Left lung (tissue), 10 donors: ENCODE measurements around the gene GFY. TPM values are rescaled to one million over a fixed set of nuclear protein-coding genes. Genes with fewer than 3 reads are reported as not detected.

ENCODE experiments used
- ATAC-seq: fragments of 200-7000 bp; cut with Tn5 transposase; one replicate; pipeline ENCODE4 v1.9.1; 2020; ENCODE audit warnings: moderate library complexity
- DNase-seq, 4 donors: peaks; one replicate each; pipeline ENCODE4 v3.0.0-alpha.2; 2013 to 2020
- H3K27ac ChIP-seq, 2 donors: fragments of 200-600 bp; sonication (generic) in 1 of 2; one replicate each; pipeline versions ENCODE4 v1.5.0 to v1.8.0; 2020 to 2021
- H3K27me3 ChIP-seq, 2 donors: fragments of 200-600 bp; sonication (generic) in 1 of 2; one replicate each; pipeline versions ENCODE4 v1.5.0 to v1.8.0; 2020 to 2021
- H3K36me3 ChIP-seq, 2 donors: fragments of 200-600 bp; sonication (generic) in 1 of 2; one replicate each; pipeline versions ENCODE4 v1.5.0 to v1.8.0; 2020 to 2021
- H3K4me1 ChIP-seq, 2 donors: fragments of 200-600 bp; one replicate each; pipeline ENCODE4 v1.8.0; 2021
- H3K4me3 ChIP-seq, 2 donors: fragments of 200-600 bp; sonication (generic) in 1 of 2; one replicate each; pipeline versions ENCODE4 v1.5.0 to v1.8.0; 2020 to 2021; ENCODE audit warnings: mild to moderate bottlenecking in 1 of 2
- H3K9me3 ChIP-seq, 2 donors: fragments of 200-600 bp; sonication (generic) in 1 of 2; one replicate each; pipeline versions ENCODE4 v1.5.0 to v1.8.0; 2020 to 2021
- CTCF ChIP-seq, 2 donors: fragments of 200-600 bp; sonication (generic) in 1 of 2; IDR thresholded peaks; one replicate each; pipeline versions ENCODE4 v1.5.0 to v1.8.0; 2021; ENCODE audit warnings: antibody characterized with exemption in 2 of 2
- intact Hi-C, 2 donors: fragments of 100-400 bp; cut with DNase I; formaldehyde crosslinking; loops; one replicate each; pipeline versions ENCODE4 v1.11.2 to v1.14.2; 2022
- polyA plus RNA-seq, 6 donors: library from polyadenylated mRNA; unstranded; fragments of 120-200 nt; gene quantifications; one replicate each; pipeline ENCODE4 v1.2.1, GENCODE V29; 2013; ENCODE audit not compliant: insufficient read length in 6 of 6
- total RNA-seq, 2 donors: library from RNA; stranded (reverse); fragmentation: NEBNext Ultra II Directional; extraction: Animal tissue kit (Norgen Biotek cat#: 25700); gene quantifications; one replicate each; pipeline ENCODE4 v1.2.1, GENCODE V29; 2021
- donor health status: DM: no; HTN: yes; CAD: no.
- donor health status: DM: no; HTN: no; CAD: no.

Gene GFY
- total and polyA plus RNA-seq, 8 donors, result not detected

GRCh38 chr19:49431330-49431749, 6.2 kb downstream of the GFY start:
- no peaks in the 10 kb centered on the region for H3K36me3 ChIP-seq
- ATAC-seq (no peak), DNase-seq (no peak)
- H3K27me3 ChIP-seq, result peaks cover 81 to 100% of the 10 kb centered on the region in 2 donors
- TF ChIP-seq CTCF (IDR thresholded peaks at IDR 0.05), result no peak
- intact Hi-C loops, result no loop called here
- no peaks in the 10 kb centered on the region for H3K9me3 ChIP-seq
- peaks cover 0 to 12% of the 10 kb centered on the region in 2 donors for H3K4me1 ChIP-seq
- H3K4me3 ChIP-seq, result no peak overlapping the region
- no peak overlapping the region for H3K27ac ChIP-seq

GRCh38 chr19:49432141-49433073, 7.2 kb downstream of the GFY start:
- no peak overlapping the region for H3K4me3 ChIP-seq
- H3K27ac ChIP-seq, result no peak overlapping the region
- no peak for TF ChIP-seq CTCF (IDR thresholded peaks at IDR 0.05)
- no peaks in the 10 kb centered on the region for H3K9me3 ChIP-seq
- H3K4me1 ChIP-seq, result peaks cover 0 to 16% of the 10 kb centered on the region in 2 donors
- DNase-seq (peak in 1 of 4 donors; percentile 37), ATAC-seq (peak; percentile 78)
- H3K36me3 ChIP-seq, result no peaks in the 10 kb centered on the region
- intact Hi-C loops, result no loop called here
- peaks cover 81 to 100% of the 10 kb centered on the region in 2 donors for H3K27me3 ChIP-seq

DNA sequence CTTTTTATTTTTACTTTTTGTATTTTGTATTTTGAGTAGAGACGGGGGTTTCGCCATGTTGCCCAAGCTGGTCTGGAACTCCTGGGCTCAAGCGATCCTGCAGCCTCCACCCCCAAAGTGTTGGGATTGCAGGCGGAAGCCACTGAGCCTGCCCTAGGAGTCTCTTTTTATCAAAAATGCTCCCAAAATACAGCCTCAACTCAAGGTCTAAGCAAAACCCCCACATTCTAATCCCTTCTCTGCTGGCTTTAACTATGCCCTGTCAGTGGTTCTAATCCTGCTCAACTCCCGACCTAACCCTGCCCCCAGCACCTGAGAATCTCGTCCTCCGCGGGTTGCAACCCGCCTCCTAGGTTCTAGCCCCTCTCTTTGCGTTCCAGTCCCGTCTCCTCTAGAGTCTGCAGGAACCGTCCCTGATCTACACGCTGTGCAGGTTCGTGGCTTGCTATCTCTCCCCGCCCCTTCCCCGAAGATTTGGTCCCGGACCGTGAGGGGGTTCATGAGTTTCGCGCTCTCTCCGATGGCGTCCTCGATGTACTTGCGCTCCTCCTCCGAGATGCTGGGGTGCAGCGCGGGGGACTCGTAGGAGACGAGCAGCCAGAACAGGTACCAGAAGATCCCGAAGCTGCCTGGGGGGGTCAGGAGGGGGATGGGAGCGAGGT, 8.2 kb downstream of the GFY start:
- Histone ChIP-seq H3K4me3 (no peak overlapping the region), H3K27me3 (peaks cover 77 to 100% of the 10 kb centered on the region in 2 donors), H3K27ac (no peak overlapping the region), H3K4me1 (peaks cover 0 to 8% of the 10 kb centered on the region in 2 donors), H3K9me3 (no peaks in the 10 kb centered on the region), H3K36me3 (no peaks in the 10 kb centered on the region)
- DNase-seq (peak in 1 of 4 donors; percentile 47), ATAC-seq (no peak)
- TF ChIP-seq CTCF (IDR thresholded peaks at IDR 0.05), result no peak
- intact Hi-C loops, result no loop called here

DNA sequence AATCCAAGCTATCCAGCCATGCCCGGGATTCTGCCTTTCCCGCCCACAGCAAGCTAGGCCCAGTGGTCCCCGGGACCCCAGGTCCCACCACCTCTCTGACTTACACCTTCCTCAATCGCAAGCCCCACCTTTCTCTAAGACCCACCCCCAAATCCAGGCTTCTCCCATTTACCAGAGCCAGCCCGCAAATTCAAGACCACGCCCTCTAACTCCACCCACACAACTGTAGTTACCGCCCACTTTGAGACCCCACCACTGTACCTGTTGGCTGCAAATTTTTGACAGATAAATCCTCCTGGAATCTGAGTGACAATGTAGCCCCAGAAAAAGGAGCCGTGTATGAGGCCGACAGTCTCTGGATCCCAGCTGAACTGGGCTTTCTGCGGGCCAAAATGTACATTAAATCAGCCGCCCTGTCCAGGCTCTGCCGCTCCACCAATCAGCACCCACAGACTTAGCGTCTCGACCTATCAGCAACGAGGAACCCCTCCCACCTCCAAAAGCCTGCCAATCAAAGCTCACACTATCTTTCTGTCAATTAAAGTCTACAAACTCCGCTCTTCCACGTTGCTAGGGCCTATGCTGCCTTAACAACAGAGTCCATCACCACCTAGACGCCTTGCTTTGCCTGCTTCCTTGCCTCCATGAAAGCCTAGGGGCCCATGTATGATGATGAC, 9.9 kb downstream of the GFY start:
- intact Hi-C loops, result no loop called here
- TF ChIP-seq CTCF (IDR thresholded peaks at IDR 0.05), result no peak
- ATAC-seq (no peak), DNase-seq (peak in 1 of 4 donors; percentile 13)
- Histone ChIP-seq H3K4me3 (no peak overlapping the region), H3K27me3 (peaks cover 86 to 100% of the 10 kb centered on the region in 2 donors), H3K36me3 (no peaks in the 10 kb centered on the region), H3K9me3 (no peaks in the 10 kb centered on the region), H3K27ac (no peak overlapping the region), H3K4me1 (peaks cover 0 to 6% of the 10 kb centered on the region in 2 donors)
